HFF-Myc (cell line): ENCODE measurements around the gene SPIN4.

Experiments
- DNase-seq: peaks from one replicate; pipeline ENCODE4 v3.0.0-alpha.2; 2011; ENCODE audit warnings: low read depth; ENCODE audit errors: extremely low read depth
- H3K4me3 ChIP-seq: replicated peaks from 2 replicates; pipeline ENCODE4 v1.5.1; 2011; ENCODE audit warnings: low read depth, mild to moderate bottlenecking, control low read depth, low read length
- TF ChIP-seq, protein P1 (sequence below): IDR thresholded peaks from 2 replicates; pipeline ENCODE4 v1.5.1; 2012; ENCODE audit warnings: mild to moderate bottlenecking, low read depth, low read length, control low read depth; ENCODE audit errors: missing control alignments

The SPIN4 gene

DNA sequence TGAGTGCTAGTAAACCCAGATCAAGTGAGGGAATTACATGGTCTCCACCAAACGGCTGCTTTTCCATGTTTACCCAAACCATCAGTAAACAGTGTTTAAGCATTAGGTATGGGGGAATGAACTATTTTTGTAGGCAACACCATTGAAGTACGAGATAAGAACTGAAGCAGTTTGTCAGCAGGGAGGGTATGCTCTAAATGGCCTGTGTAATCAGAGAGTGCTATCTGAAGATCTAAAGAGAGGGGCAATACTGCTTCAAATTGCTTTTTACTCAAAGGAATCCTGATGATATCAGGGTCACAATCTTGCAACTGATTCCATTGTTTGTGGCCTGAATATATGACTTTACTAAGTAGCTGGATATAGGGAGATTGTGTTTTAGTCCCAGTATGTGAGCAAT lies 10.4 kb upstream of the SPIN4 start:
- TF ChIP-seq, protein P1, sequence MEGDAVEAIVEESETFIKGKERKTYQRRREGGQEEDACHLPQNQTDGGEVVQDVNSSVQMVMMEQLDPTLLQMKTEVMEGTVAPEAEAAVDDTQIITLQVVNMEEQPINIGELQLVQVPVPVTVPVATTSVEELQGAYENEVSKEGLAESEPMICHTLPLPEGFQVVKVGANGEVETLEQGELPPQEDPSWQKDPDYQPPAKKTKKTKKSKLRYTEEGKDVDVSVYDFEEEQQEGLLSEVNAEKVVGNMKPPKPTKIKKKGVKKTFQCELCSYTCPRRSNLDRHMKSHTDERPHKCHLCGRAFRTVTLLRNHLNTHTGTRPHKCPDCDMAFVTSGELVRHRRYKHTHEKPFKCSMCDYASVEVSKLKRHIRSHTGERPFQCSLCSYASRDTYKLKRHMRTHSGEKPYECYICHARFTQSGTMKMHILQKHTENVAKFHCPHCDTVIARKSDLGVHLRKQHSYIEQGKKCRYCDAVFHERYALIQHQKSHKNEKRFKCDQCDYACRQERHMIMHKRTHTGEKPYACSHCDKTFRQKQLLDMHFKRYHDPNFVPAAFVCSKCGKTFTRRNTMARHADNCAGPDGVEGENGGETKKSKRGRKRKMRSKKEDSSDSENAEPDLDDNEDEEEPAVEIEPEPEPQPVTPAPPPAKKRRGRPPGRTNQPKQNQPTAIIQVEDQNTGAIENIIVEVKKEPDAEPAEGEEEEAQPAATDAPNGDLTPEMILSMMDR = no peak
- DNase-seq = no peak
- no peak overlapping the region for H3K4me3 ChIP-seq

DNA sequence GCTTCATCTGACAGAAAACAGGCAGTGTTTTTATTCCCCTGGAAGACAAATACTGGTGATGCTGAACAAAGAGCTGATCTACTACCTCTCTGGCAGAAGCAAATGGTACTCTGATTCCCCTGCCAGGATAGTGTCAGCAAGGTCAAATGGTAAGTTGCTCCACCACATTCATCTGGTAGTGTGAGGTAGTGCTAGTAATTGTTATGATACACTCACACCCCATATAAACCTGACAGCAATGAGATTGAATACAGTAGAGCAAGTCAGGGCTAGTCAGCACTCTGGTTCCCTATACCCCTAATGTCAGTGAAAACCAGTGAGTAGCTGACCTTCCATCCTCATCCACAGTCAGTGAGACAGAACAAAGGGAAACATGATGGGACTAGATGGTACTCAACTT lies 3.4 kb upstream of the SPIN4 start:
- H3K4me3 ChIP-seq = no peak overlapping the region
- TF ChIP-seq, protein P1 = no peak
- DNase-seq = no peak

DNA sequence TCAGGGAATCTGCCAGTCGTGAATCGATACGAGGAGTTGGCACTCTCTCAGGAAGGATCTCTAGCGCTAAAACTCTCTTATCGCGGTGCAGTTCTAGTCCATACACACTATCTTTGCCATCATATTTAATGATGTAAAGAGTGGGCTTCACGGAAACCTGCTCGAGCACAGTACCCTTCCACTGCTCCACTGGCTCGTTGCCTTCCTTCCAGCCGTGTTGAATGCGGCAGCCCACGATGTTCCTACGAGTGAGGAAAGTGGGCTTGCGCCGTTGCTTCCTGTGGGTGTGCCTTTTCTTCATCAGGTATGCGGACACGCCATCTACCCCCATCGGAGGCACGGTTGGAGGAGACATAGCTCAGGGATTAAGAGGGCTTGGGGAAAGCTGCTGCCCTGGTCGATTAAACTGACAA lies 661 bp downstream of the SPIN4 start:
- DNase-seq = peak; percentile 4
- TF ChIP-seq, protein P1 = no peak
- H3K4me3 ChIP-seq = peak overlapping the region; percentile 60

DNA sequence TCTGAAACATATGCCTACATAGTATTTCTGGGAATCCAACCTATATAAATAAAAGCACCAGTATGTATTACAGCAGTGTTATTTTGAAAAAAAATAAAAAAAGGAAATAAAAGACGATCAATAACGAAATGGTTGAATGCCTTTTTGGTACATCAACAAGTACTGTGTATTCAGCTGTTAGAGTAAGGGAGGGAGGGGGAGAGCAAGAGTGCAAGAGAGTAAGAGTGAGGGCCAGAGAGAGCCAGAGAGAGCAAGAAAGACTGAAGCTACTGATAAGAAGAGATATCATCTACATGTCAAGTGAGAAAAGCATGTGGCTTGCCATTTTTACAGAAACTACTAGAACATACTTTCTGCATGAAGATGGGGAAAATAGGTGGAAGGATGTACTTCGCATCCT lies 1.8 kb downstream of the SPIN4 start:
- DNase-seq = no peak
- TF ChIP-seq, protein P1 = no peak
- peak overlapping the region; percentile 60 for H3K4me3 ChIP-seq

DNA sequence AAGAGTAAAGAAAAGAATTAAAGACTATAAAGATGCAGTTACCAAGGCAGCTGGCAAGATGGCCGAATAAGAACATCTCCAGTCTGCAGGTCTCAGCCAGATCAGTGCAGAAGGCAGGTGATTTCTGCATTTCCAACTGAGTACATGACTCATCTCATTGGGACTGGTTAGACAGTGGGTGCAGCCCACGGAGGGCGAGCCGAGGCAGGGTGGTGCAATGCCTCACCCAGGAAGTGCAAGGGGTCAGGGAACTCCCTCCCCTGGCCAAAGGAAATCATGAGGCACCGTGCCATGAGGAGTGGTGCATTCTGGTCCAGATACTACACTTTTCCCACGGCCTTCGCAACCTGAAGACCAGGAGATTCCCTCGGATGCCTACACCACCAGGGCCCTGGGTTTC lies 20.5 kb downstream of the SPIN4 start:
- H3K4me3 ChIP-seq = no peak overlapping the region
- TF ChIP-seq, protein P1 = no peak
- no peak for DNase-seq

DNA sequence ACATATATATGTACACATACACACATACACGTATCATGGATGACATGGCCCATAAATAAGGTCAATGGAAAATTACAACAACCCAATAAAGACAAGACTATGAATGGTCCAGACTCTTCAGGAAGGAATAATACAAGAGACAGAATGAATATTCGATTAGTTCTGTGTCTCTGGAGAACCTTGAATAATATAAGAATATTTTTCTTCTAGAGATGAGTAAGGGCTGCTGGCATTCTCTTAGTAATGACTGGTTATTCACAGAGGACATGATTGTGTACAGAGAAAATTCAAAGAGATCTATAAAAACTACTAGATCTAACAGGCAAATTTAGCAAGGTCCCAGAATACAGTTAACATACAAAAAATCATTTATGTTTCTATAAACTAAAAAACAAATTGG lies 23.3 kb downstream of the SPIN4 start:
- DNase-seq = no peak
- TF ChIP-seq, protein P1 = no peak
- no peak overlapping the region for H3K4me3 ChIP-seq

DNA sequence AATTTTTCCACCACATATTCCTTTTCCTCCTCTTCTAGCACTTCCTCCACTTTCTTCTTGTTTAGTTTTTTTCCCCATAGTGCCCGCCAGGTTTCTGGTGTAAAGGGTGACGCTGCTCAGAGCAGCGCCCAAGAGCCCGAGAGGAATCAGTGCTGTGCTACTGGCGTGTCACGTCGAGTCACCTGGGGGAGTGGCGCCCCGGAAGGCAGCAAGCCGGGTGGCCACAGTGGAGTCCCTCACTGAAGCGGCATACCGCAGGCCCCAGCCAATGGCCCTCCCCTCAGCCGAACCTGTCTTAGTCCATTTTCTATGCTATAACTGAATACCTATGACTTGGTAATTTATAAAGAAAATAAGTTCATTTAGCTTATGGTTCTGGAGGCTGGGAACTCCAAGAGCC lies 51.5 kb downstream of the SPIN4 start:
- H3K4me3 ChIP-seq = no peak overlapping the region
- no peak for DNase-seq
- TF ChIP-seq, protein P1 = no peak
